Measurements from ENCODE around the gene SNRPA1.

DNA sequence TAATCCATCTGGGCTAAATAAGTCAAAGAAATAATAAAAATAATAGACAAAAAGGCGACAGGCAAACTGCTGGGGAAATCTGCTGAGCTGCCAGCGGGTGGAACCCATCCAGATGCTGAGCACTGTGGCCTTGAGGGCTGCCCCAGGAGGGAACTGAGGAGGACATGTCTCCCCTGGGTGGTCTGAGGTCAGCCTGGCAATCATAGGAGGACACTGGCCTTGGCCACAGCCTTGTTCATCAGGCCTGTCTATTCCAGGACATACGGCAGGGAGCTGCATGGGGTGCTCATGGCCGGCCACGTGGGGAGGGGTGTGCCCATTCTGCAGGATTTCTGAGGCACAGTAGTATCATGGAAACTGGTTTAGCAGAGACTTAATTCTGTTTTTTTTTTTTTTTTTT lies 21.5 kb upstream of the SNRPA1 start:
- no peak for TF ChIP-seq POLR2A (IDR thresholded peaks at IDR 0.05; ENCODE audit: low read depth)
- TF ChIP-seq, protein P1, sequence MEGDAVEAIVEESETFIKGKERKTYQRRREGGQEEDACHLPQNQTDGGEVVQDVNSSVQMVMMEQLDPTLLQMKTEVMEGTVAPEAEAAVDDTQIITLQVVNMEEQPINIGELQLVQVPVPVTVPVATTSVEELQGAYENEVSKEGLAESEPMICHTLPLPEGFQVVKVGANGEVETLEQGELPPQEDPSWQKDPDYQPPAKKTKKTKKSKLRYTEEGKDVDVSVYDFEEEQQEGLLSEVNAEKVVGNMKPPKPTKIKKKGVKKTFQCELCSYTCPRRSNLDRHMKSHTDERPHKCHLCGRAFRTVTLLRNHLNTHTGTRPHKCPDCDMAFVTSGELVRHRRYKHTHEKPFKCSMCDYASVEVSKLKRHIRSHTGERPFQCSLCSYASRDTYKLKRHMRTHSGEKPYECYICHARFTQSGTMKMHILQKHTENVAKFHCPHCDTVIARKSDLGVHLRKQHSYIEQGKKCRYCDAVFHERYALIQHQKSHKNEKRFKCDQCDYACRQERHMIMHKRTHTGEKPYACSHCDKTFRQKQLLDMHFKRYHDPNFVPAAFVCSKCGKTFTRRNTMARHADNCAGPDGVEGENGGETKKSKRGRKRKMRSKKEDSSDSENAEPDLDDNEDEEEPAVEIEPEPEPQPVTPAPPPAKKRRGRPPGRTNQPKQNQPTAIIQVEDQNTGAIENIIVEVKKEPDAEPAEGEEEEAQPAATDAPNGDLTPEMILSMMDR (IDR thresholded peaks at IDR 0.05), result no peak

Measured in esophagus muscularis mucosa (tissue), 3 donors.